GM21367 (cell line): ENCODE results near the gene PMVK.
"Not testable (repeated sequence)": the region's sequence is repeated elsewhere in the genome, so short reads cannot be mapped to it uniquely, and the experiment has no call there.

Source experiments
- ATAC-seq: cut with Tn5 transposase; IDR thresholded peaks from one replicate; pipeline ENCODE4 v1.9.1; 2021; ENCODE audit not compliant: unreplicated experiment

The PMVK gene

GRCh38 chr1:154936555-154937084 is at the start of gene PMVK:
PMVK (minus strand) TSS chr1:154936719; CDS start chr1:154936685, 34 bp downstream.
- peak; percentile 47 for ATAC-seq

- no peak for ATAC-seq
Measured at GRCh38 chr1:154983776-154984466, 47.4 kb upstream of the PMVK start.

- ATAC-seq: peak; percentile 92
Measured at GRCh38 chr1:154982897-154983648, 46.6 kb upstream of the PMVK start, which contains the start of gene FLAD1. FLAD1 (plus strand) TSS chr1:154983344; CDS start chr1:154983695, 351 bp downstream.

DNA sequence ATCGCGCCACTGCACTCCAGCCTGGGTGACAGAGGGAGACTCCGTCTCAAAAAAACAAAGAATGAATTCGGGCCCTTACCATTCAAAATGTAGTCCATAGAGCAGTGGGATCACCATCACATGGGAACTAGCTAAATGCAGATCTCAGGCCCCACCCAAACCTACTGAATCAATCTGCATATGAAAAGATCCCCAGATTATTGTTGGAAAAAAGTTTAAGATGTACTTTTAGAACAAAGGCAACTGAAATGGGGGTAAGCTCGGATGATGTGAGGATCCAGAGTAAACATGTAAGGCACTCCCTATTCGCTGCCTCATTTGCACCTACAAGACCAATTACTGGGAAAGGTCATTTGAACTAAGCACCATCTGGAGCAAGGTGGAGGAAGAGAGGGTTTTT is 45.8 kb upstream of the PMVK start:
- no peak for ATAC-seq

- no peak for ATAC-seq
Measured at GRCh38 chr1:154978360-154978759, 41.8 kb upstream of the PMVK start.

DNA sequence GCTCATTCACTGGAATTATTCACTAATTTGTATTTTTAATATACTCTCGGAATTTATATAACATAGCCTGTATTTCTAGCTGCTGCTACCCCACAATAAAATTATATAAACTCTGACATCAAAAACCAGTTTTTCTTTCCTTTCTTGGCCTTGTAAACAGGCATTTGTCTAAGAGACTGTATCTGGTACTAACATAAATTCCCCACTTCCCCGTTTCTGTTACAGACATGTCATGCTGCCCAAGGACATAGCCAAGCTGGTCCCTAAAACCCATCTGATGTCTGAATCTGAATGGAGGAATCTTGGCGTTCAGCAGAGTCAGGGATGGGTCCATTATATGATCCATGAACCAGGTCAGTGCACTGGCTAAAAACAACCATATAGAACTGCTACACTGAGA is 41.2 kb upstream of the PMVK start:
- not testable (repeated sequence) for ATAC-seq

GRCh38 chr1:154975409-154976059 is 39.0 kb upstream of the PMVK start:
- no peak for ATAC-seq

- peak; percentile 34 for ATAC-seq
Measured at GRCh38 chr1:154974808-154975408, 38.4 kb upstream of the PMVK start.

- peak; percentile 72 for ATAC-seq
Measured at GRCh38 chr1:154974102-154974807, 37.7 kb upstream of the PMVK start, which contains the start of gene CKS1B. CKS1B (plus strand) TSS chr1:154974681; CDS start chr1:154974746, 65 bp downstream.

GRCh38 chr1:154973344-154974101 is 37.0 kb upstream of the PMVK start:
- peak; percentile 10 for ATAC-seq

- ATAC-seq: no peak
Measured at GRCh38 chr1:154972517-154973343, 36.2 kb upstream of the PMVK start.

GRCh38 chr1:154972213-154972516 is 35.6 kb upstream of the PMVK start:
- no peak for ATAC-seq

- no peak for ATAC-seq
Measured at GRCh38 chr1:154971341-154971998, 35.0 kb upstream of the PMVK start.

GRCh38 chr1:154970631-154971340 is 34.3 kb upstream of the PMVK start, which contains the start of gene SHC1:
SHC1 (minus strand) TSS chr1:154970747; CDS start chr1:154970526, 221 bp downstream.
- no peak for ATAC-seq

DNA sequence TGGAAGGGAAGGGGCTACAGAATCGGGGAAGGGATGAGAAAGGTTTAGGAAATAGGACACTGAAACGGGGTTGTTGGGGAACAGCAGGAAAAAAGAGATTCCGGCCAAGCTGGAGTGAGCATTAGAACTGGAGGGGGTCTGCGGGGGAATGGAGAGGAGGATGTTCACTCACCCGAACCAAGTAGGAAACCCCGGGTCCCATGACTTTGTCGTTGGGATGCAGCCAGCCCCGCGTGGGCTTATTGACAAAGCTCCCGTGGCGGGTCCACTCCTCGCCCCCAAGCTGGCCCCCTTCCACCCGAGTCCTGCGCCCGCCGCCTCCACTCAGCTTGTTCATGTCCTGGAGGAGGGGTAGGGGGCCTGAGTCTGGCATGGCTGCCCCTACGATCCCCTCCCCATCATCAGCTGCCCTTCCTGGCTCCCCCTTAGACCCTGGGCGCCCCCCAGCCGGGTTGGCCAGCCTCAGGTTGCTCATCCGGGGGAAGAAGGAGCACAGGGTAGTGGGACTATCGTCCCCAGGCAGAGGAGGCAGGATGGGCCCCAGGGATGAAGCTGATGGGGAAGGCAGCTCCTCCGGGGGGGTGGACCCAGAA is 33.4 kb upstream of the PMVK start:
- ATAC-seq: no peak

GRCh38 chr1:154969246-154969645 is 32.7 kb upstream of the PMVK start:
- no peak for ATAC-seq

GRCh38 chr1:154968731-154969130 is 32.2 kb upstream of the PMVK start:
- no peak for ATAC-seq
